ENCODE data around the gene EPS8.

GRCh38 chr12:15749937-15750336, 39.3 kb downstream of the EPS8 start:
- no peak for TF ChIP-seq CTCF (conservative IDR thresholded peaks at IDR 0.05)
- no peak for TF ChIP-seq ZFX (IDR thresholded peaks at IDR 0.05)

Data from C4-2B (cell line).